Activated CD8-positive, alpha-beta memory T cell treated with anti-CD3 and anti-CD28 coated beads for 4 hours (primary cell): ENCODE results near the gene CLEC17A.
"Not testable (repeated sequence)": the region's sequence is repeated elsewhere in the genome, so short reads cannot be mapped to it uniquely, and the experiment has no call there.

ENCODE experiments used
- DNase-seq, 2 donors: peaks; one replicate each; pipeline ENCODE4 v3.0.0-alpha.2; 2020; ENCODE audit warnings: low read depth in 2 of 2

Gene CLEC17A

DNA sequence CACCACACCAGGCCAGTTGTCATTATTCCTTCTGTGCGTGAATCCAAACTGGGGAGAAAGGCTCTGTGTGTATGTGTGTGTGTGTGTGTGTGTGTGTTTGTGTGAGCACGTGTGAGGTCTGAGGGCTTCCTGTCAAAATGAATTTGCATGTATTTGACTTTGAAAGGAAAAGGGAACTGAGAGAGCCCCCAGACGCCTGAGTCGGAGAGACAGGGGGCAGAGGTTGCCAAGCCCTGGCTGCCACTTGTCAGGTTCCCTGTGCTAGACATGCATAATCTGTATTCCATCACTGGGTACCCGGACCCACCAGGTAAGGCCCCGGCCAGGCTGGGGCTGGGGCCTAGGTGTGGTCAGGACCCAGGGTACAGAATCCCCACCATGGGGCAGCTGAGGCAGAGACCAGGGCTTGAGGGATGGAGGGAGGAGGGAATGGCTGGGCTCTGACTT lies at the start of gene CLEC17A:
CLEC17A (plus strand) TSS at position 191 of the 447 bp plus-strand sequence; CDS start at position 268, 77 bp downstream.
- no peak for DNase-seq

- DNase-seq, result no peak
These were observed 49.4 kb upstream of the CLEC17A start for GRCh38 chr19:14533450-14533849.

DNA sequence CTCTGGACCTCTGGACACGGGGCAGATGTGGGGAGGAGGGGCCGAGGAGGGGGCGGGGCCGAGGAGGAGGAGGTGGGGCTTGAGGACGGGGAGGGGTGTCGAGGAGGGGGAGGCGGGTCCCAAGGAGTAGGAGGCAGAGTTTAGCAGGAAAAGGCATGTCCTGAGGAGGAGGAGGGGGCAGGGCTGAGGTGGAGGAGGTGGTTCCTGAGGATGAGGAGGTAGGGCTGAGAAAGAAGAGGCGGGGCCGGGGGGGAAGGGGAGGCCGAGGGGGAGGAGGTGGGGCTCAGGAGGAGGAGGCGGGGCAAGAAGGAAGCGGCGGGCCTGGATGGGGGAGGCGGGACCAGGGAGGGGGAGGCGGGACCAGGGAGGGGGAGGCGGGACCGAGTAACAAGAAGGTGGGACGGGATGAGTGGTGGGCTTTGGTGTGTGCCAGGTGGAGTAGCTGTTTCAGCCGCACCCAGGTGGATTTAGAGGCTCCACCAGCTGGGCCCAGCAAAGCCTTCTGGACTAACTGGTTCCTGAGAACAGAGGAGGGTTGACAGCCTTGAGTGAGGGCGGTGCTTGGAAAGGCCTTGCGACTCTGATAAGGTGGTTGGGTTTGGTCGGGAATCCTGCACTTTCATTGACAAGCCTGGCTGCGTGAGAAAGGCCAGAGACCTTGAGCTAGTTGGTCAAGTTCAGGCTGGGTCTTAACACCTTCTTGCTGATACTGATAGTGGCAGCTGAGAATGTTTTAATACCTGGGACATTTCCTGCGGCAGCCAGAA lies 45.8 kb upstream of the CLEC17A start:
- no peak for DNase-seq

GRCh38 chr19:14540741-14541525 lies 42.0 kb upstream of the CLEC17A start:
- no peak for DNase-seq

GRCh38 chr19:14541979-14542378 lies 40.9 kb upstream of the CLEC17A start:
- not testable (repeated sequence) for DNase-seq

- no peak for DNase-seq
These were observed 40.1 kb upstream of the CLEC17A start for GRCh38 chr19:14542711-14543328.

- DNase-seq, result no peak
These were observed 38.8 kb upstream of the CLEC17A start for GRCh38 chr19:14544047-14544446.

DNA sequence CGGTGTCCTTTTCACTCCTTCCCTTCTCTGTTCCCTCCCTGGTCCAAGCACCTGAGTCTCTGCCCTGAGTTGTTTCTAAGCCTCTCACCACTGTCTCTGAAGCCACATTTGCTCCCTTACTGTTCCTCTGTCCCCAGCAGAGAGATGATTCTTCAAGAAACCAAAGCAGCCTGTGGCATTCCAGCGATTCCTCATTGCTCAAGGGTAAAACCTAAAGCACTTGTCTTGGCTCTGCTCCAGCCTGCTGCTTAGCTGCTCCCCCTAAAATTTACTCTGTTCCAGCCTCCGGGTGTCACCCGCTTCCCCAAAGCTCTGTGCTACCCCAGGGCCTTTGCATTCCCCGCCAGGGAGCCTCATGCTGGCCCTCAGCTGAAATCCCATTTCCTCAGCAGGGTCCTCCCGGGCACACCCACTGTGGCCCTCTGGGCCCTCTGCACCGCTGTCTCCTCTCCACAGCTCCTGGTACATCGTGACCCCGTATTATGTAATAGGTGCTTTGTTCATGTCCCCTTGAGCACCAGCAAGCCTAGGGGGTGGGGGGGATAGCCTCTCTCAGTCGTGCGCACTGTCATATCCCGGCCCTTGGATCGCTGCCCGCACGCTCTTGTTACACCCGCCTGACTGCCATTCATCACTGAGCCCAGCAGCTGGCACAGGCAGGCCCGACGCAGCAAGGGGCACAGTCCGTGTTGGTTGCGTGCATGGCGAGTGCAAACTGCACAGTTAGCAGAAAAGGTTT lies 37.7 kb upstream of the CLEC17A start:
- no peak for DNase-seq

- no peak for DNase-seq
These were observed 37.2 kb upstream of the CLEC17A start for GRCh38 chr19:14545716-14546082.

- no peak for DNase-seq
These were observed 32.6 kb upstream of the CLEC17A start for GRCh38 chr19:14550201-14550754.

- DNase-seq, result peak; percentile 35 to 50
These were observed 31.5 kb upstream of the CLEC17A start for GRCh38 chr19:14551134-14552005.

GRCh38 chr19:14552006-14552360 lies 30.9 kb upstream of the CLEC17A start:
- not testable (repeated sequence) for DNase-seq

DNA sequence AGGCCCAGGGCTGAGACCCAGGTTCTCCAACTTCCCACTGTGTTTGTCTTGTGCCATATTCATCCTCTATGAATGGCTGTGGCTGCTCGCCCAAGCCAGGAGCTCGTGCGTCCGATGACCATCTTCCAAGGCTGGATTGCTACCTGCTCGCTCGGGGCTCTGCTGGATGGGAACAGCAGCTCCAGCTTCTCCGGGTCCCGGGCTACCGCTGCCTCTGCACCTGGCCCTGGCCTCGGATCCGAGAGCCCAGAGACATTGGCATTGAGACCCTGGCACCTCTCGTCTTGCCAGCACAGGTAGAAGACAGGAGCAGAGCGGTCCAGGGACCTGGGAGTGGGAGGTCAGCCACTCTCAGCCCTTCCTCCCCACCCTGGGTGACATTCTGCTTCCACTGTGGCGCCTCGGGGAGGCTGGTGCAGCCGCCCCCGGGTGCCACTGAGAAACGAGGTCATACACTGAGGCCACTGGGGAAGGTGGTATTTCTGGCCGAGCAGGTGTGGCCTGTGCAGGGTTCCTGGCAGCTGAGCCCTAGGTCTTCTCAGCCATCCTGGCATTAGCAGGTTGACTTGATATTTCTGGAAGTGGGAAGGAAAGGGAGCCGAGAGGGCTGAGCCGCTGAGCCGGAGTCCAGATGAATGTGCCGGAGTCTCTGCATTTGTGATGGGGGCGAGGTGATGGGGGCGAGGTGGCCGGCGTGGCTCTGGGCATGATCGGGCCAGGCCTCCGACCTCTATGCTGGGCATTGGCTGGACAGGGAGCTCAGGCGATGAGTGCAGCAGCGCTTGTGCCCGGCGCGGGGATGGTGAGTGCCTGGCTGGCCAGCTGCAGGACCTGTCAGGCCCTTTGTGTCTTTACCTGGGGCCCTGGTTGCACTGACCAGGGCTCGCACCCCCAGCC lies 29.6 kb upstream of the CLEC17A start:
- no peak for DNase-seq

- no peak for DNase-seq
These were observed 29.0 kb upstream of the CLEC17A start for GRCh38 chr19:14553939-14554243.

DNA sequence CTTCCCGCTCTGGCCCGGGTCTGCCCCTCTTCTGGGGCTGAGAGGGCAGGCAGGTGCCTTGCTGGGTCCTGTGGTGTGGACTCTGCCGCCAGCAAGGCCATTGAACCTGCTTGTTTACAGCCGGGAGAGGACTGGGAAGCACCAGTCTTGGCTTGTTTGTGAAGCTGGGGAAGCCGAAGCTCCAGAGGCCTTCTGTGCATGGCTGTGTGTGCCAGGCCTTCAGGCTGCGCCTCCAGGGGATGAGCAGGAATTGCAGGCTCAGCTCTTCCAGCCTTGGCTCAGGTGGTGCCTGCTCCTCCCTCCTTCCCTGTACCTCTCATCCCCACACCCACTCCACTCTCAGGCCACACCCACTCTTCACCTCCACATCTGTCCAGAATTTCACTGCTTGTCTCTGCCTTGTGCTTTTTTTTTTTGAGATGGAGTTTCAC lies 28.5 kb upstream of the CLEC17A start:
- no peak for DNase-seq

- DNase-seq, result no peak
These were observed 26.8 kb upstream of the CLEC17A start for GRCh38 chr19:14555918-14556661.

- peak; percentile 46 to 52 for DNase-seq
These were observed 26.2 kb upstream of the CLEC17A start for GRCh38 chr19:14556662-14557188.

GRCh38 chr19:14558370-14559066 lies 24.4 kb upstream of the CLEC17A start:
- no peak for DNase-seq
